Lower leg skin (tissue), 4 donors: Measurements from ENCODE around the gene NISCH. TPM values are rescaled to one million over a fixed set of nuclear protein-coding genes. Genes with fewer than 3 reads are reported as not detected.

ENCODE experiments used
- DNase-seq, 2 donors: peaks; one replicate each; pipeline ENCODE4 v3.0.0-alpha.2; 2019; ENCODE audit warnings: low spot score in 2 of 2
- H3K4me3 ChIP-seq: fragments of 200-600 bp; sonication (generic); 2 replicates; pipeline ENCODE4 v1.5.1; 2017; ENCODE audit warnings: mild to moderate bottlenecking, low read depth; ENCODE audit not compliant: poor library complexity, severe bottlenecking
- CTCF ChIP-seq, 3 donors: fragments of 450-650 bp; IDR thresholded peaks; one replicate each; pipeline ENCODE4 v1.5.1; 2016; ENCODE audit warnings: antibody characterized with exemption in 3 of 3, mild to moderate bottlenecking in 3 of 3, moderate library complexity in 2 of 3
- POLR2A ChIP-seq, 2 donors: fragments of 450-650 bp; IDR thresholded peaks; one replicate each; pipeline ENCODE4 v1.6.1; 2016 to 2017; ENCODE audit warnings: antibody characterized with exemption in 2 of 2, mild to moderate bottlenecking in 1 of 2, moderate library complexity in 1 of 2
- WGBS, 2 donors: methylation state at CpG; one replicate each; pipeline ENCODE4 v1.1.5; 2018; 5-methylcytosine and 5-hydroxymethylcytosine counted together
- intact Hi-C: fragments of 100-400 bp; cut with DNase I; formaldehyde crosslinking; loops from one replicate; pipeline ENCODE4 v1.15.0; 2023; ENCODE audit warnings: low total_unique reads
- total RNA-seq, 4 donors: library from RNA; depleted of rRNA; stranded (reverse); fragments of >200 nt; gene quantifications; one replicate each; pipeline ENCODE4 v1.1.0, GENCODE V29; 2016

NISCH gene
- total RNA-seq, 4 donors from 2014 or later: 69.9 to 133 (median 85.9) TPM

GRCh38 chr3:52415800-52416199 lies 39.6 kb upstream of the NISCH start:
- no peak for DNase-seq
- TF ChIP-seq CTCF (IDR thresholded peaks at IDR 0.05): no peak
- no peak for TF ChIP-seq POLR2A (IDR thresholded peaks at IDR 0.05)
- intact Hi-C loops: no loop called here
- WGBS, 2 donors: 63% methylated on average over 3 of the region's 3 CpGs
- H3K4me3 ChIP-seq: no peak overlapping the region

- DNase-seq: no peak
- 71 to 86% methylated on average over 2 of the region's 2 CpGs for WGBS, 2 donors
- intact Hi-C loops: no loop called here
- TF ChIP-seq POLR2A (IDR thresholded peaks at IDR 0.05): no peak
- no peak for TF ChIP-seq CTCF (IDR thresholded peaks at IDR 0.05)
- H3K4me3 ChIP-seq: no peak overlapping the region
Observed at GRCh38 chr3:52420388-52420787, 35.0 kb upstream of the NISCH start.

DNA sequence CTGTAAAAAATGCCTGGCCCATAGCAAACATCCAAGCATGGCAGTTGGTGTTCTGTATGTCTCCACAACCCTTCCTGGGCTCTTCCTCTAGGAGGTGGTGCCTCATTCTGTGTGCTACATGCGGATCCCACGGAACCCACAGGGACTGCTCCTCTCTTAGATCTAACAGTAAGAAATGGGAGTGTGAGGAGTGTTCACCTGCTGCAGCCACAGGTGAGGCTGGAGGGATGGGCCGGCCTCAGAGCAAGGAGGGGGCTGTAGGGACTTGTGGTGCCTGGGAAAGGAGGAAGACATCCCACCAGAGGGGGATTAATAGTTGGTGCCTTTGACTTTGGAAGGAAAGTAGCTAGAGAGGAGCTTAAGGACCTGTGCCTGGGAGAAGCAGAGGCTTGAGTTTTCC lies 32.7 kb upstream of the NISCH start:
- H3K4me3 ChIP-seq: no peak overlapping the region
- intact Hi-C loops: no loop called here
- TF ChIP-seq CTCF (IDR thresholded peaks at IDR 0.05) (no peak), POLR2A (IDR thresholded peaks at IDR 0.05) (no peak)
- DNase-seq: peak in 1 of 2 donors; percentile 23
- 90 to 92% methylated on average over 3 of the region's 3 CpGs for WGBS, 2 donors

DNA sequence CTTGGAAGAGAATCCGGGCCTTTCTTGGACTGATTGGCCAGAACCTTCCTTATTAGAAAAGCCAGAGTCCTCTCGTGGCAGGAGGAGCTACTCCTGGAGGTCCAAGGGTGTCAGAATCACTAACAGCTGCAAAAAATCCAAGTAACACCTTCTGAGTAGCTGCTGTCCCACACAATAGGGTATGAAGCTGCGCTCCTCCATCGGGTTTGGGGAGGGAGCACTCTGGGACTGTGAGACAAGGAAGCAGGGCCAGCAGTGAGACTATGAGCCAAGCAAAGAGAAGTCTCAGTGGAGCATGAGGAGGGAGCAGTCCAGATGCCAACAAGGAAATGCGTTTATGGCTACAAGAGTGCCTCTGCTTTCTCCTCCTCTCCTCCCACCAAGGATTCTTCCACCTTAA lies 32.2 kb upstream of the NISCH start:
- intact Hi-C loops: no loop called here
- 59 to 66% methylated on average over 5 of the region's 5 CpGs for WGBS, 2 donors
- no peak overlapping the region for H3K4me3 ChIP-seq
- DNase-seq: peak in 1 of 2 donors; percentile 39
- TF ChIP-seq POLR2A (IDR thresholded peaks at IDR 0.05): no peak
- TF ChIP-seq CTCF (IDR thresholded peaks at IDR 0.05): no peak

DNA sequence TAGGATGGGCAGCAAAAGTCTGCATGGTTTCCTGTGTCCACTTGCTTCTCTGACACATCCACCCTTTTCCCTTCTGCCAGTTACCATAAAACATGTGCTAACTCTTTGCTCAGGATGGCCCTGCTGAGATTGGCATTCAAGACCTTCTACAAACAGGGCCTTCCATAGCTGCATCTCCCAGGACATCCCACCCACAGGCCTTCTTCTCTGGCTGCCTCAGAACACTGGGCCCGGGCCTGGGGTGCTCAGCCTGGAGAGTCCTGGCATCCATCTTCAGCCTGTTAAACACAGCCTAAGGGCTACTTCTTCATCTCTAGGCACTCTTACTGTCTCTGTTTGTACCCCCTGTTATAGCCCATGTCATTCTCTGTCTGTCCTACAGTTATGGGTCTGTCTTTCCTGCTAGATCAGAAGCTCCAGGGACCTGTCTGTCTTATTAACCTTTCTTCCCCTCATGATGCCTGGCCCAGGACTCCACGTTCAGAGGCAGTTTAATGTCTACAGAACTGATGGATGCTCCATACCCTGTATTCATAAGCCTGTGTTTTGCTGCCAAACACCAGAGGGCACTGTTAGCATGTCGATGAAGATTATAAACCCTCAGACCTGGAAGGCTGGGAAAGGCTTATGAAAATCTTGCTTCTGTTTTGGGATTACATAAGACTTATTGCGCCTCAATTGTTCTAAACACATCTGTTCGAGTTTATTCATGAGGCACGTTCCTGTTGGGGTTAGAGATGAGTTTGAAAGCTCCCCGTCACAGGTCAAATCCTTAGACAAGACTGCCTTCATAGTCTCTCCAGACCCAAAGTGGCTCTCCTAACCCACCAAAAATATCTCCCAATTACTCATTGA lies 27.0 kb upstream of the NISCH start:
- H3K4me3 ChIP-seq: no peak overlapping the region
- WGBS, 2 donors: 12% methylated on average over 7 of the region's 7 CpGs
- DNase-seq: peak; percentile 67 to 87
- intact Hi-C loops: no loop called here
- TF ChIP-seq CTCF (IDR thresholded peaks at IDR 0.05) (peak in 1 of 3 donors; percentile 76), POLR2A (IDR thresholded peaks at IDR 0.05) (no peak)
